Glutamatergic neuron (in vitro differentiated cells): ENCODE data around the gene TIE1. TPM values are rescaled to one million over a fixed set of nuclear protein-coding genes. Genes with fewer than 3 reads are reported as not detected.

ENCODE experiments used
- DNase-seq: peaks from one replicate; pipeline ENCODE4 v3.0.0; 2022
- H3K27ac Mint-ChIP-seq: one replicate; pipeline ENCODE4 v1.8.0; 2020; ENCODE audit warnings: mild to moderate bottlenecking, mixed read lengths, inconsistent platforms; ENCODE audit not compliant: unreplicated experiment
- H3K27me3 Mint-ChIP-seq: one replicate; pipeline ENCODE4 v1.8.0; 2020; ENCODE audit warnings: mild to moderate bottlenecking, moderate library complexity, mixed read lengths, inconsistent platforms; ENCODE audit not compliant: unreplicated experiment
- H3K36me3 Mint-ChIP-seq: one replicate; pipeline ENCODE4 v1.8.0; 2020; ENCODE audit warnings: mild to moderate bottlenecking, mixed read lengths, inconsistent platforms; ENCODE audit not compliant: unreplicated experiment
- H3K4me1 Mint-ChIP-seq: one replicate; pipeline ENCODE4 v1.8.0; 2020; ENCODE audit warnings: mild to moderate bottlenecking, low read depth, mixed read lengths, inconsistent platforms; ENCODE audit not compliant: unreplicated experiment
- H3K4me3 Mint-ChIP-seq: one replicate; pipeline ENCODE4 v1.8.0; 2020; ENCODE audit warnings: mild to moderate bottlenecking, mixed read lengths, inconsistent platforms; ENCODE audit not compliant: unreplicated experiment
- H3K9me3 Mint-ChIP-seq: one replicate; pipeline ENCODE4 v1.8.0; 2020; ENCODE audit warnings: mild to moderate bottlenecking, moderate library complexity, mixed read lengths, inconsistent platforms; ENCODE audit not compliant: unreplicated experiment
- total RNA-seq: library from RNA; stranded (reverse); fragmentation: NEBNext Ultra II Directional; extraction: Animal tissue kit (Norgen Biotek cat#: 25700); gene quantifications from one replicate; pipeline ENCODE4 v1.2.1, GENCODE V29; 2021; ENCODE audit not compliant: unreplicated experiment
- TF ChIP-seq, protein P1 (sequence below): fragments of 200-600 bp; sonication (generic); IDR thresholded peaks from one replicate; pipeline ENCODE4 v1.5.0; 2021; ENCODE audit not compliant: partially characterized antibody, unreplicated experiment

Gene TIE1
- total RNA-seq, 1 donor from 2014 or later, result 11.3 TPM

DNA sequence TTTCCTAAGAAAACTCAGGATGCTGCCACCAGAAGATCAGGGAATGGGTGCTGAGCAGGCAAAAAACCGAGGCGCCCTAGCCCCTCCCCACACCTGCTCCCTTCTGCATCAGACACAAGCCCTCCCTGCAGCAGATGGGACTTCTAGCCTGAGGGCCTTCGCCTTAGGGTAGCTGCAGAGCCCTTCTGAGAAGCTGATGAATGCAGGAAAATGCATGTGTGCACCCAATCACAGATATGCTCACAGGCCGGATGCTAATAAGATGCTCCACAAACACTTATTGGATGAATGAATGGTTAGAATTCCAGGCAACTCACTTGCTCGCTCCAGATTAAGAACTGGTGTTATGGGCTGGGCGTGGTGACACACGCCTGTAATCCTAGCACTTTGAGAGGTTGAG is 8.6 kb upstream of the TIE1 start:
- Mint-ChIP-seq H3K4me1 (peaks cover 16% of the 10 kb centered on the region), H3K36me3 (no peaks in the 10 kb centered on the region), H3K9me3 (peaks cover 3% of the 10 kb centered on the region), H3K27ac (peak overlapping the region; percentile 78), H3K4me3 (peak overlapping the region; percentile 63), H3K27me3 (peaks cover 8% of the 10 kb centered on the region)
- TF ChIP-seq, protein P1, sequence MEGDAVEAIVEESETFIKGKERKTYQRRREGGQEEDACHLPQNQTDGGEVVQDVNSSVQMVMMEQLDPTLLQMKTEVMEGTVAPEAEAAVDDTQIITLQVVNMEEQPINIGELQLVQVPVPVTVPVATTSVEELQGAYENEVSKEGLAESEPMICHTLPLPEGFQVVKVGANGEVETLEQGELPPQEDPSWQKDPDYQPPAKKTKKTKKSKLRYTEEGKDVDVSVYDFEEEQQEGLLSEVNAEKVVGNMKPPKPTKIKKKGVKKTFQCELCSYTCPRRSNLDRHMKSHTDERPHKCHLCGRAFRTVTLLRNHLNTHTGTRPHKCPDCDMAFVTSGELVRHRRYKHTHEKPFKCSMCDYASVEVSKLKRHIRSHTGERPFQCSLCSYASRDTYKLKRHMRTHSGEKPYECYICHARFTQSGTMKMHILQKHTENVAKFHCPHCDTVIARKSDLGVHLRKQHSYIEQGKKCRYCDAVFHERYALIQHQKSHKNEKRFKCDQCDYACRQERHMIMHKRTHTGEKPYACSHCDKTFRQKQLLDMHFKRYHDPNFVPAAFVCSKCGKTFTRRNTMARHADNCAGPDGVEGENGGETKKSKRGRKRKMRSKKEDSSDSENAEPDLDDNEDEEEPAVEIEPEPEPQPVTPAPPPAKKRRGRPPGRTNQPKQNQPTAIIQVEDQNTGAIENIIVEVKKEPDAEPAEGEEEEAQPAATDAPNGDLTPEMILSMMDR, result no peak
- peak; percentile 77 for DNase-seq

DNA sequence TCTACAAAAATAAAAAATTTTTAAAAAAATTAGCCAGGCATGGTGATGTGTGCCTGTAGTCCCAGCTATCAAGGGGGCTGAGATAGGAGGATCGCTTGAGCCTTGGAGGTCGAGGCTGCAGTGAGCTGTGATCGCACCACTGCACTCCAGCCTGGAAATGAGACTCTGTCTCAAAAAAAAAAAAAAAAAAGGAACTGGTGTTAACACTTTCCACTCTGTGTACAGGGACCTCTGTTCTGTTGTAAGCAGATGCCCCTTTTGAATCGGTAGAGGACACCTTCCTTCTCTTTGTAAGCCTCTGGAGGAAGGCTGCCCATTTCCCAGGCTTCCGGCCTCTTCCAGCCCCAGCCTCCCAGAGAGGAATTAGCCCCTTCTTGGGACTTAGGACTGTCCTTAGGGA is 8.1 kb upstream of the TIE1 start:
- H3K27me3 Mint-ChIP-seq, result peaks cover 7% of the 10 kb centered on the region
- H3K36me3 Mint-ChIP-seq, result no peaks in the 10 kb centered on the region
- TF ChIP-seq, protein P1, result no peak
- peaks cover 16% of the 10 kb centered on the region for H3K4me1 Mint-ChIP-seq
- DNase-seq, result no peak
- H3K9me3 Mint-ChIP-seq, result peaks cover 3% of the 10 kb centered on the region
- H3K27ac Mint-ChIP-seq, result peak overlapping the region; percentile 88
- no peak overlapping the region for H3K4me3 Mint-ChIP-seq

DNA sequence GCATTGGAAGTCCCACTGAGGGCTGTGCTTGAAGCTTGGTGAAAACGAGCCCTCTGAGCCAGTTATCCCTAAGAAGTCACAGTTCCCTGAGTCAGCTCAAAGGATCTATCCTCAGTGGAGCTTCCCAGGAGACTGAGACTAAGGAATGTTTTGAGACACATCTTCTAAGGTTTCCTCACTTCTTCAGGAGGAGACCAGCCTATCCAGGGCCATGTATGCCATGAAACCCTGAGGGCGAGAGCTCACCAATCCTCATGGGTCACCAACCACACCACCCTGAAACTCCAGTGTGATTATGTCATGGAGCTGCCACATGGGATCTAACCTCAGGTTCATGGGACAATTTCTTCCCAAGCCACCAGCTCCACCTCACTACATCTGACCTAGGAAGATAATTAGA is 7.6 kb upstream of the TIE1 start:
- H3K4me3 Mint-ChIP-seq, result peak overlapping the region; percentile 59
- no peak for DNase-seq
- TF ChIP-seq, protein P1, result no peak
- H3K27ac Mint-ChIP-seq, result peak overlapping the region; percentile 88
- peaks cover 18% of the 10 kb centered on the region for H3K4me1 Mint-ChIP-seq
- peaks cover 3% of the 10 kb centered on the region for H3K9me3 Mint-ChIP-seq
- H3K36me3 Mint-ChIP-seq, result no peaks in the 10 kb centered on the region
- H3K27me3 Mint-ChIP-seq, result peaks cover 7% of the 10 kb centered on the region

DNA sequence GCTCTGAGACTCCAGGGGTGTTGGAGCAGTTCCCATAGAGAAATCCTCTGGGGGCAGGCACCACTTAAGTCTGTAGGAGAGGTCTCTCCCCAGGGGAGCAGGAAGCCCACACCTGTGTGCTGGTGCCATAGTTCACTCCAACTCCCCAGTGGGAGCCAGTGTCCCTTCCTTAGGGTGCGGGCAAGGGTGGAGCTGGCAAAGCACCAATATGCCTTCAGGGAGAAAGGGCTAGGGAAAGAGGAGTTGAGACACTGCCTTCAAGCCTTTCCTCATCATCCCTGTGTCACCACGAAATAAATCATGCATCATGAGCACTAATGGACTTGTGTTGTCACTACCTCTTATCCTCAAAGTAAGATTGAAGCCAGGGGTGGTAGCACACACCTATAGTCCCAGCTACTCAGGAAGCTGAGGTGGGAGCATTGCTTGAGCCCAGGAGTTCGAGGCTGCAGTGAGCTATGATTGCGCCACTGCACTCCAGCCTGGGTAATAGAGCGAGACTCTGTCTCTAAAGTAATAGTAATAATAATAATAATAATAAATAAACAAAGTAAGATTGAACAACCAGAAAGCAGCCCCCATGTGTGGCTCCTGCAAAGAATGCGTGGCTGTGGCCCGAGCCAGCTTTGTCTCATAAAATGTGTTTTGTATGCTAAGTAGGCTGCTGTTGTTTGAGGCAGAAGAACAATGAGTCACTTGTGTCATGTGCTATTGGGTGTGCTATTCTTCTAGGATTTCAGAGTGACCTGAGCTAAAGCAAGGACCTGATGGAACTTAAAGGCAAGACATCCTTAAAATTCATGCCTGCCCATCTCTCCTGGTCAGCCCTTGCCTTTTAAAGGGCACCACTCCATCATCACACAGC is 6.7 kb upstream of the TIE1 start:
- DNase-seq, result no peak
- TF ChIP-seq, protein P1, result no peak
- peaks cover 3% of the 10 kb centered on the region for H3K9me3 Mint-ChIP-seq

DNA sequence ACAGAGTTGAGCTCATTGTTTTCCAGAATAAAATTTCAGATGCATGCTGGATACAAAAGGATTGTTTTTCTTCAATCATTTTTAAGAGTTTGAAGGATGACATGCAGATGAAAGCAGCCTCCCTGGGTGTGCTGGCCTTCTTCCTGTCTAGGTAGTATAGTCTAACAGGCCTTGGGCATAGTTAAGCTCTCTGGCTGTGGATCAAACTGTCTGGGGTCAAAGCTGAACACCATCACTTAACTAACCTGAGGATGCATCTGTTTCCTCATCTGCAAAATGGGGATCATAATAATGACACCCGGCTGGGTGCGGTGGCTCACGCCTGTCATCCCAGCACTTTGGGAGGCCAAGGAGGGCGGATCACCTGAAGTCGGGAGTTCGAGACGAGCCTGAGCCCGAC is 6.0 kb upstream of the TIE1 start:
- H3K9me3 Mint-ChIP-seq, result peaks cover 3% of the 10 kb centered on the region
- no peak overlapping the region for H3K27ac Mint-ChIP-seq
- no peaks in the 10 kb centered on the region for H3K36me3 Mint-ChIP-seq
- no peak overlapping the region for H3K4me3 Mint-ChIP-seq
- H3K4me1 Mint-ChIP-seq, result peaks cover 18% of the 10 kb centered on the region
- DNase-seq, result no peak
- peaks cover 7% of the 10 kb centered on the region for H3K27me3 Mint-ChIP-seq
- TF ChIP-seq, protein P1, result no peak

More for the DNA sequence above, 6.7 kb upstream of the TIE1 start:
- H3K4me1 Mint-ChIP-seq, result peaks cover 18% of the 10 kb centered on the region
- no peak overlapping the region for H3K27ac Mint-ChIP-seq
- H3K4me3 Mint-ChIP-seq, result no peak overlapping the region
- H3K27me3 Mint-ChIP-seq, result peaks cover 7% of the 10 kb centered on the region
- H3K36me3 Mint-ChIP-seq, result no peaks in the 10 kb centered on the region
